ENCODE data around the gene RGL3. TPM values are rescaled to one million over a fixed set of nuclear protein-coding genes. Genes with fewer than 3 reads are reported as not detected.

RGL3 gene
- total RNA-seq, 1 donor from 2014 or later, result not detected

- intact Hi-C loops (cut with micrococcal nuclease), result no loop called here
Observed at GRCh38 chr19:11448923-11449554, 29.9 kb upstream of the RGL3 start.

DNA sequence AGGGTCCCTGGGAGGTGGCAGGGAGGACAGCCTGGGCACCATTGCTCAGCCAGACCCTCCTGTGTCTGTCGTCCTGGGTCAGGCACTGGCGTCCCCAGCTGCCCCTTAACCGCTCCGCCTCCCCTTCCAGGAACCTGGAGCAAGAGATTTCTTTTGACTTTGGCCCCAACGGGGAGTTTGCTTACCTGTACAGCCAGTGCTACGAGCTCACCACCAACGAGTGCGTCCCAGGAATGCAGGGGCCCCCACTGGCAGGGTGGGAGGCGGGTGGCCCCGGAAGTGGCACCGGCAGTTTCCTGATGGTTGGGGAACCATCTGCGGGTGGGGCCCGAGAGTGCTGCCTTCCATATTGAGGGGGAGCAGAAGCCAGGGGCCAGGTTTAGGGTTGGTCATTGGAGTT lies 29.3 kb upstream of the RGL3 start:
- intact Hi-C loops (cut with micrococcal nuclease), result no loop called here

GRCh38 chr19:11447347-11448262 lies 28.5 kb upstream of the RGL3 start:
- intact Hi-C loops (cut with micrococcal nuclease), result no loop called here

- intact Hi-C loops (cut with micrococcal nuclease), result no loop called here
Observed at GRCh38 chr19:11446652-11447301, 27.7 kb upstream of the RGL3 start.

GRCh38 chr19:11446271-11446651 lies 27.1 kb upstream of the RGL3 start:
- intact Hi-C loops (cut with micrococcal nuclease), result no loop called here

DNA sequence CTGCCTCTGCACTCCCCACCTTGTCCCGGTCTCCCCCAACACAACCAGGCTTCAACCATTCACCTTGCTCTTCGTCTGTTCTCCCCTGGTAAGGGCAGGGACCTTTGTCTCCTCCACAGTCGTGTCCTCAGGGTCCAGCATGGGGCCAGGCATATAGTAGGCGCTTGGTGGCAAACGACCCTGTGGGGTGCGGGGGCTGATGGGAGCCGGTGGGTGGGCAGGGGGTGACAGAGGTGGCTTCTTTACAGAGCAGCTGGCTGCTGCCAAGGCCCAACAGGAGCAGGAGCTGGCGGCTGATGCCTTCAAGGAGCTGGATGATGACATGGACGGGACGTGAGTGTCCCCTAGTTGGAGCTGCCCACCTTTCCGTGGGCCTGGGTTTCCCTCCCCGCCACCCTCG lies 26.0 kb upstream of the RGL3 start:
- intact Hi-C loops (cut with micrococcal nuclease), result no loop called here

- intact Hi-C loops (cut with micrococcal nuclease), result no loop called here
Observed at GRCh38 chr19:11444059-11444458, 24.9 kb upstream of the RGL3 start.

DNA sequence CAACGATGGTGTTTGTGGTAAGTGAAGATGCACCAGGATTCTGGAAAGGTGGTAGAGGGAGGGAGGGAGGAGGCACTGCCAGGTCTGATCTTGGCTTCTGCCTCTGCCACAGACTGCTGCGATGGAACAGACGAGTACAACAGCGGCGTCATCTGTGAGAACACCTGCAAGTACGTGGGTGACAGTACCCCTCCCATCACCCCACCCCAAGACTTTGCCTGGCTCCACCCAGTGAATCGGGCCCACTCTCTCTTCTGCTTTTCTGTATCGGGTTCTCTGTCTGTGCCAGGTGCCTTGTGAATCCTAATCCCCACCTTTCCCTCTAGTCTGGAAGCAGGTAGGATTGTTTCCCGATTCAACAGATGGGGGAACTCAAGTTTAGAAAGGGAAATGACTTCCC lies 18.8 kb upstream of the RGL3 start:
- intact Hi-C loops (cut with micrococcal nuclease), result loop anchor here (5.0 to 10.0 kb wide), 4 partner anchors 144 to 1643 kb away; partner anchors contain the start of gene SMARCA4

GRCh38 chr19:11435833-11436313 lies 16.8 kb upstream of the RGL3 start:
- intact Hi-C loops (cut with micrococcal nuclease), result loop anchor here (1.0 to 10.0 kb wide), 18 partner anchors 14 to 1641 kb away; partner anchors contain the start of genes CCDC159, ECSIT, ELOF1 and ILF3

DNA sequence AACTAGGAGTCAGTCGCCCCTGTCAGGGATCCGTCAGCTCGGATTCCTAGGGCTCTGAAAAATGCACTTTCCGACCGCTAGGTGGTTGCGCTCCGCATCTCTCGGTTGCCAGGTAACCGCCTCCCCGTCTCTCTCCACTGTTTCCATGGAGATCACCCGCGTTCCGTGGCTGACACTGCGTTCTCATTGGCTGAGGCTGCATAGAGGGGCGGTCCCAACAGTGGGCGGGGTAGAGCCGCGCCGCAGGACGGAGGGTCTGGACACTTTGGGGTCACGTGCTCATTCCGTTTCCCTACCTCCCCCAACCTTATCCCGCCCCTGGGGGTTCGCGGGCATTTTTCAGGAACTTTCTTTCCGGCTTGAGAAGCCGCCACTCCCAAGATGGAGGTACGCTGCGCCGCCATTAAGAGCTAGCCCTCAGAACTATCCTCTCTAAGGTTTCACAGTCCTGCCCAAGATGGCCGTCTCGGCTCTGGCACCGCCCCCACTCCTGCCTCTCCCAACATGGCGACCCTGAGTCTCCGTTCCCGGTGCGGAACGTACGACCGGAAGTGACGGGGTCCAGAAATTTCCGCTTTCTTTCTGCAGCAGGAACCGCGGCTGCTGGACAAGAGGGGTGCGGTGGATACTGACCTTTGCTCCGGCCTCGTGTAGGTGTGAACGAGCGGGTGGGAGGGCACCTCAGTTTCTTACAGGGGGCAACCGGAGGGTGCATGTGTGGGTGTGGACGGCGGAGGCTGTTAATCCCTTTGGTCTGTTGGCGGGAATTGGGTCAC lies 16.1 kb upstream of the RGL3 start, which contains the start of the genes ODAD3 and PRKCSH:
Gene ODAD3, minus strand, starts transcription at position 65 of the 776 bp plus-strand sequence. CDS start 105 bp downstream, outside the sequence.
Gene PRKCSH, plus strand, starts transcription at position 579 of the 776 bp plus-strand sequence. CDS start 483 bp downstream, outside the sequence.
- intact Hi-C loops (cut with micrococcal nuclease), result loop anchor here (1.0 to 10.0 kb wide), 18 partner anchors 13 to 1640 kb away; partner anchors contain the start of genes CCDC159, ECSIT, ELOF1 and ILF3

- intact Hi-C loops (cut with micrococcal nuclease), result loop anchor here (1.0 to 10.0 kb wide), 18 partner anchors 12 to 1640 kb away; partner anchors contain the start of genes CCDC159, ECSIT, ELOF1 and ILF3
Observed at GRCh38 chr19:11434703-11435056, 15.6 kb upstream of the RGL3 start.

DNA sequence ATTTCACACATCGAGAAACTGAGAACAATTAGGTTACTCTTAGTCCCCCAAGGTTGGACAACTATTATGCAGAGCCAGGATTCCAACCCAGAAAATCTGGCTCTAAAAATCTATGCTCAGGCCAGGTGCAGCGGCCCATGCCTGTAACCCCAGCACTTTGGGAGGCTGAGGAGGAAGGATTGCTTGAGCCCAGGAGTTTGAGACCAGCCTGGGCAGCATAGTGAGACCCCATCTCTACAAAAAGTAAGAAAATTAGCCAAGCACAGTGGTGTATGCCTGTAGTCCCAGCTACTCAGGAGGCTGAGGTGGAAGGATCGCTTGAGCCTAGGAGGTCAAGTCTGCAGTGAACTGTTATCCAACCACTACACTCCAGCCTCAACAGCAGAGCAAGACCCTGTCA lies 14.4 kb upstream of the RGL3 start:
- intact Hi-C loops (cut with micrococcal nuclease), result loop anchor here (10.0 kb wide), 1 partner anchor 1639 kb away; no protein-coding TSS in a partner anchor

DNA sequence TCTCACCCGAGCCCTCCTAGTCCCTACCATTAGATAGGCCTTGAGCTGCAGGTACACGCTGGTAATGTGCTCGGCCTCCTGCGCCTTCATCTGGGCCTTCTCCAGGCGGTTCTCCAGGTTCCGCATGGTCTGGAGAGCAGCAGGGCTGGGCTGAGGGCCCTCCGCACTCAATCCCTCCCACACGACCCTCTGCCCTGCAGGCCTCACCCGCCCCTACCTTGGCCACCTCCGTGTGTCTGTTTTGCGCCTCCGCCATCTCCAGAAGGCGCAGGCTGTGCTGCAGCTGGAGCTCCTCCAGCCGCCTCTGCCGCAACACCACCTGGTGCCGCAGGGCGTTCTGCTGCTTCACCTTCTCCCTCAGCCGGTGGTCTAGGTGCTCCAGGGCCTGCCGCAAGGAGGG lies 7.5 kb upstream of the RGL3 start:
- intact Hi-C loops (cut with micrococcal nuclease), result no loop called here

DNA sequence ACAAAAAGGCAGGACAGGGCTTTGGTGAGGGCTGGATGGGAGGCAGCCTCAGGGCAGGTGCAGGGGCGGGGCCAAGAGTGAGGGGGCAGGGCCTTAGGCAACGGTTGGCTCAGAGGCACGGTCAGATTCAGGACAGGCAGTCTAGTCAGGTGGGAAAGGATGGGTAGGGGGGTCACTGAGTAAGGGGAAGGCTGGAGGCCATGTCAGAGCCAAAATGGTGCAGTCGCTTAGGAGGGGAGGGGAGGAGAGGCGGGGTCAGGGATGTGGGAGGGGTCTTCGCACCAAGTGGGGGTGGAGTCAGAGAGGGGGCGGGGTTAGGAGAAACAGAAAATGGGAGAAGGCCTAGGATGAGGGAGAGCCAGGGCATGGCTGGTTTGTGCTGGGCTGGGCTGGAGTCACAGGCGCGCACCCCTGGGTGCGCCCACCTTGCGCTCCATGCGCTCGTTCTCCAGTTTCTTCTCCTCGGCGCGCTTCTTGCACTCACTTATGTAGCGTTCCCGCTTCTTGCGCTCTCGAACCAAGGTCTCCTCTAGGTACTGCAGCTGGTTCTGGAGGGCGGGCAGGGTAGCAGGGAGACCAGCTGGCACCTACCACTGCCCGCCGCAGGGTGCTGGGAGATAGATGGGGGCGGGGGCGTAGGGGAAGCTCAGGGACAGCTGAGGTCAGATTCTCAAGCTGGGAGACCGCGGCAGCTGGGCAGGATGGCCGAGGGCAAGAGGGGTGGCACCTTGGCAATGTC lies 6.8 kb upstream of the RGL3 start:
- intact Hi-C loops (cut with micrococcal nuclease), result no loop called here

- intact Hi-C loops (cut with micrococcal nuclease), result loop anchor here (5.0 kb wide), 1 partner anchor 1674 kb away; no protein-coding TSS in a partner anchor
Observed at GRCh38 chr19:11423791-11424181, 4.7 kb upstream of the RGL3 start.

GRCh38 chr19:11423164-11423790 lies 4.2 kb upstream of the RGL3 start:
- intact Hi-C loops (cut with micrococcal nuclease), result loop anchor here (5.0 kb wide), 1 partner anchor 1674 kb away; no protein-coding TSS in a partner anchor

- intact Hi-C loops (cut with micrococcal nuclease), result loop anchor here (1.0 to 5.0 kb wide), 4 partner anchors 13 to 1675 kb away; partner anchors contain the start of genes ODAD3 and PRKCSH
Observed at GRCh38 chr19:11422163-11423065, 3.3 kb upstream of the RGL3 start.

Data from T-helper 1 cell treated with Interleukin-12 subunit alpha and Interleukin-12 subunit beta and Interleukin-4 antibody, amounts not matched to agents 30 ng/mL and 1 ng/mL, for 36 hours (primary cell).